OCI-LY7 (cell line): ENCODE data around the gene COBL. TPM values are rescaled to one million over a fixed set of nuclear protein-coding genes. Genes with fewer than 3 reads are reported as not detected.
A peak's percentile ranks its signal among the peaks of the same experiment; 100 is the strongest.

Experiments
- BruUV-seq: library from RNA; stranded (reverse); fragments of 400-500 nt; replicated peaks from 2 replicates; lab custom pipeline; 2021; lab: Mats Ljungman, UMichigan
- CTCF ChIA-PET: fragments of 300-600 bp; sonication (Branson Sonifier 250); formaldehyde crosslinking; loops from one replicate; lab custom pipeline; 2022; ENCODE audit warnings: antibody characterized with exemption; ENCODE audit not compliant: unreplicated experiment; lab: Charles Lee
- POLR2A ChIA-PET: fragments of 300-600 bp; sonication (Branson Sonifier 250); formaldehyde crosslinking; loops from one replicate; lab custom pipeline; 2022; ENCODE audit warnings: antibody characterized with exemption; lab: Charles Lee
- DNase-seq: peaks from one replicate; pipeline ENCODE4 v3.0.0-alpha.2; 2015; ENCODE audit warnings: low spot score
- H2AFZ ChIP-seq: fragments of 200-600 bp; sonication (generic), shearing (Covaris generic); 2 replicates; pipeline ENCODE4 v1.6.1; 2014; ENCODE audit warnings: mild to moderate bottlenecking, antibody characterized with exemption, low read length, moderate library complexity
- H3K27ac ChIP-seq: fragments of 200-600 bp; sonication (generic); 2 replicates; pipeline ENCODE4 v1.5.1; 2014; ENCODE audit warnings: mixed run types, low read depth, mild to moderate bottlenecking, moderate library complexity, low read length, inconsistent platforms; ENCODE audit not compliant: poor library complexity, severe bottlenecking
- H3K36me3 ChIP-seq: fragments of 200-600 bp; sonication (generic); 2 replicates; pipeline ENCODE4 v1.6.1; 2014; ENCODE audit warnings: mild to moderate bottlenecking, antibody characterized with exemption, low read length, moderate library complexity, mixed read lengths; ENCODE audit not compliant: insufficient read depth
- H3K4me1 ChIP-seq: fragments of 200-600 bp; sonication (generic); 2 replicates; pipeline ENCODE4 v1.5.1; 2014; ENCODE audit warnings: mild to moderate bottlenecking, low read length; ENCODE audit not compliant: insufficient read depth, poor library complexity, severe bottlenecking
- H3K4me2 ChIP-seq: fragments of 200-600 bp; sonication (generic); 2 replicates; pipeline ENCODE4 v1.6.1; 2014; ENCODE audit warnings: mild to moderate bottlenecking, low read length
- H3K4me3 ChIP-seq: fragments of 200-600 bp; sonication (generic); 2 replicates; pipeline ENCODE4 v1.5.1; 2014; ENCODE audit warnings: mild to moderate bottlenecking, low read depth, low read length; ENCODE audit not compliant: poor library complexity, severe bottlenecking
- H3K79me2 ChIP-seq: fragments of 200-600 bp; sonication (generic); 2 replicates; pipeline ENCODE4 v1.6.1; 2016; ENCODE audit warnings: low read depth, mild to moderate bottlenecking, low read length, moderate library complexity, mixed read lengths; ENCODE audit not compliant: insufficient read depth
- H3K9me2 ChIP-seq: fragments of 200-600 bp; sonication (generic); 2 replicates; pipeline ENCODE4 v1.6.1; 2016; ENCODE audit warnings: mild to moderate bottlenecking, low read length, mixed read lengths; ENCODE audit not compliant: insufficient read depth
- H3K9me3 ChIP-seq: fragments of 200-600 bp; sonication (generic); 2 replicates; pipeline ENCODE4 v1.6.1; 2014; ENCODE audit warnings: mild to moderate bottlenecking, mixed run types, low read length, mixed read lengths
- H4K20me1 ChIP-seq: fragments of 200-600 bp; sonication (generic); 2 replicates; pipeline ENCODE4 v1.6.1; 2014; ENCODE audit warnings: mild to moderate bottlenecking, antibody characterized with exemption, low read length, moderate library complexity, mixed read lengths; ENCODE audit not compliant: insufficient read depth
- EZH2phosphoT487 ChIP-seq: fragments of 200-600 bp; sonication (generic); IDR thresholded peaks from 2 replicates; pipeline ENCODE4 v1.6.1; 2018; ENCODE audit warnings: low read depth, borderline replicate concordance, mild to moderate bottlenecking, mixed run types, antibody characterized with exemption, low read length, moderate library complexity, mixed read lengths
- intact Hi-C: fragments of 100-400 bp; cut with micrococcal nuclease; formaldehyde crosslinking; loops from one replicate; pipeline ENCODE4 v1.10.0; 2022; ENCODE audit not compliant: unreplicated experiment
- total RNA-seq, 2 experiments: library from RNA; depleted of rRNA in 1 of 2; stranded (reverse); fragments of >200 nt in 1 of 2; shearing (Covaris generic) in 1 of 2; gene quantifications; 2 replicates each; pipeline ENCODE4 v1.2.3, GENCODE V29; 2014 to 2022
- TF ChIP-seq, protein P1 (sequence below): fragments of 200-600 bp; sonication (generic); conservative IDR thresholded peaks from 2 replicates; pipeline ENCODE4 v1.5.1; 2014; ENCODE audit warnings: mild to moderate bottlenecking, antibody characterized with exemption, low read length, moderate library complexity, mixed read lengths

Gene COBL
- total RNA-seq, 2 experiments from 2014 or later: not detected

GRCh38 chr7:51068401-51068800, 248.2 kb downstream of the COBL start:
- H2AFZ ChIP-seq: no peak overlapping the region
- no peaks in the 10 kb centered on the region for H4K20me1 ChIP-seq
- H3K9me2 ChIP-seq: no peaks in the 10 kb centered on the region
- CTCF ChIA-PET: no interaction called here
- H3K4me3 ChIP-seq: no peak overlapping the region
- no peaks in the 10 kb centered on the region for H3K9me3 ChIP-seq
- no peak overlapping the region for H3K4me2 ChIP-seq
- TF ChIP-seq EZH2phosphoT487: no peak
- TF ChIP-seq, protein P1, sequence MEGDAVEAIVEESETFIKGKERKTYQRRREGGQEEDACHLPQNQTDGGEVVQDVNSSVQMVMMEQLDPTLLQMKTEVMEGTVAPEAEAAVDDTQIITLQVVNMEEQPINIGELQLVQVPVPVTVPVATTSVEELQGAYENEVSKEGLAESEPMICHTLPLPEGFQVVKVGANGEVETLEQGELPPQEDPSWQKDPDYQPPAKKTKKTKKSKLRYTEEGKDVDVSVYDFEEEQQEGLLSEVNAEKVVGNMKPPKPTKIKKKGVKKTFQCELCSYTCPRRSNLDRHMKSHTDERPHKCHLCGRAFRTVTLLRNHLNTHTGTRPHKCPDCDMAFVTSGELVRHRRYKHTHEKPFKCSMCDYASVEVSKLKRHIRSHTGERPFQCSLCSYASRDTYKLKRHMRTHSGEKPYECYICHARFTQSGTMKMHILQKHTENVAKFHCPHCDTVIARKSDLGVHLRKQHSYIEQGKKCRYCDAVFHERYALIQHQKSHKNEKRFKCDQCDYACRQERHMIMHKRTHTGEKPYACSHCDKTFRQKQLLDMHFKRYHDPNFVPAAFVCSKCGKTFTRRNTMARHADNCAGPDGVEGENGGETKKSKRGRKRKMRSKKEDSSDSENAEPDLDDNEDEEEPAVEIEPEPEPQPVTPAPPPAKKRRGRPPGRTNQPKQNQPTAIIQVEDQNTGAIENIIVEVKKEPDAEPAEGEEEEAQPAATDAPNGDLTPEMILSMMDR: no peak
- H3K36me3 ChIP-seq: no peaks in the 10 kb centered on the region
- H3K4me1 ChIP-seq: no peaks in the 10 kb centered on the region
- no peak overlapping the region for H3K27ac ChIP-seq
- no peaks in the 10 kb centered on the region for H3K79me2 ChIP-seq
- intact Hi-C loops: no loop called here
- DNase-seq: no peak
- no TSS peak for BruUV-seq
- POLR2A ChIA-PET: no interaction called here

- Histone ChIP-seq H3K9me3 (no peaks in the 10 kb centered on the region), H3K9me2 (no peaks in the 10 kb centered on the region), H3K36me3 (no peaks in the 10 kb centered on the region), H3K4me3 (no peak overlapping the region), H2AFZ (no peak overlapping the region), H4K20me1 (no peaks in the 10 kb centered on the region), H3K79me2 (no peaks in the 10 kb centered on the region), H3K27ac (no peak overlapping the region), H3K4me2 (no peak overlapping the region), H3K4me1 (no peaks in the 10 kb centered on the region)
- TF ChIP-seq EZH2phosphoT487: no peak
- TF ChIP-seq, protein P1: peak; percentile 81
- DNase-seq: peak; percentile 29
- intact Hi-C loops: no loop called here
- ChIA-PET CTCF (no interaction called here), POLR2A (no interaction called here)
- no TSS peak for BruUV-seq
Measured at GRCh38 chr7:51067757-51068156, 248.9 kb downstream of the COBL start.

DNA sequence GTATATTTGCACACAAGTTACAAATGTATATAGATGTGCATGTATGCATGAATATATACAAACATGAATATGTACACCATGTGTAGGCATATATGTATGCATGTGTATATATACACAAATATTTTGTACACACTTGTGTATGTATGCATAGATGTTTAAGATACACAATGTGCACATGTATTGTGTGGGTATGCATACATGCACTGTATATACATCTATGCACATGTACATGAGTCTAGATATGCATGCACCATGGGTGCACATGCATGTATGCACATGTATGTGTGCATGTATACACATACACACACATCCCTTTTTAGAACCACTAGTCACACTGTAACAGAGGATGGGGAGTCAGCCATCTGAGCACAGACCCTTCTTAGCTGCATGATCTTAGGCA, 249.4 kb downstream of the COBL start:
- H2AFZ ChIP-seq: no peak overlapping the region
- H3K9me2 ChIP-seq: no peaks in the 10 kb centered on the region
- no peak for DNase-seq
- no TSS peak for BruUV-seq
- ChIA-PET POLR2A (no interaction called here), CTCF (no interaction called here)
- no peaks in the 10 kb centered on the region for H3K79me2 ChIP-seq
- no peaks in the 10 kb centered on the region for H3K4me1 ChIP-seq
- TF ChIP-seq, protein P1: no peak
- no peak for TF ChIP-seq EZH2phosphoT487
- H3K36me3 ChIP-seq: no peaks in the 10 kb centered on the region
- H3K4me2 ChIP-seq: no peak overlapping the region
- no peak overlapping the region for H3K27ac ChIP-seq
- no peaks in the 10 kb centered on the region for H4K20me1 ChIP-seq
- H3K4me3 ChIP-seq: no peak overlapping the region
- no peaks in the 10 kb centered on the region for H3K9me3 ChIP-seq
- intact Hi-C loops: no loop called here
